Peyer's patch (tissue), 4 donors: ENCODE data around the gene SERPINA4.

ENCODE experiments used
- POLR2A ChIP-seq, 2 donors: fragments of 450-650 bp; IDR thresholded peaks; one replicate each; pipeline ENCODE4 v1.5.1; 2017; ENCODE audit warnings: antibody characterized with exemption in 2 of 2, mild to moderate bottlenecking in 2 of 2, moderate library complexity in 2 of 2
- TF ChIP-seq, protein P1 (sequence below), 6 experiments: fragments of 450-650 bp in 4 of 6; fragments of 200-600 bp in 2 of 6; sonication (generic) in 1 of 6; IDR thresholded peaks; one replicate each; pipeline ENCODE4 v1.5.1; 2017 to 2019; ENCODE audit warnings: antibody characterized with exemption in 6 of 6, mild to moderate bottlenecking in 3 of 6, moderate library complexity in 1 of 6

DNA sequence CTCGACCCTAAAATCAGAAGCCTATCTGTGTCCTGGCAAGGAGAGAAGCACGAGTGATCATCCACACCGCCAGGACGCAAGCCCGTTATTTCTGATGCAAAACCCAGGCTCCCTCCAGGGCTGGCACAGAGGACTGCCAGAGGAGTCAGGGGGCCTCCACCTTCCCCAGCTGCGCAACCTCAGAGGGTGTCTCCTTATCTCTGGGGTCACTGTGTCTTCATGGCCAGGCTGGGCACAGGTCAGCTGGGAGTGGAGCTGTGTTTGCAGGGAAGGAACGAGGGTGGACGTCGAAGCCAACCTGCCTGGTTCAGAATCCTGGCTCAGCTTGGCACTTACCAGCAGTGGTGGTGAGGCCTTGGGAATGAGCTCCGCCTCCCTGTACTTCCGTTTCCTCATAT lies 38.9 kb downstream of the SERPINA4 start:
- TF ChIP-seq, protein P1, sequence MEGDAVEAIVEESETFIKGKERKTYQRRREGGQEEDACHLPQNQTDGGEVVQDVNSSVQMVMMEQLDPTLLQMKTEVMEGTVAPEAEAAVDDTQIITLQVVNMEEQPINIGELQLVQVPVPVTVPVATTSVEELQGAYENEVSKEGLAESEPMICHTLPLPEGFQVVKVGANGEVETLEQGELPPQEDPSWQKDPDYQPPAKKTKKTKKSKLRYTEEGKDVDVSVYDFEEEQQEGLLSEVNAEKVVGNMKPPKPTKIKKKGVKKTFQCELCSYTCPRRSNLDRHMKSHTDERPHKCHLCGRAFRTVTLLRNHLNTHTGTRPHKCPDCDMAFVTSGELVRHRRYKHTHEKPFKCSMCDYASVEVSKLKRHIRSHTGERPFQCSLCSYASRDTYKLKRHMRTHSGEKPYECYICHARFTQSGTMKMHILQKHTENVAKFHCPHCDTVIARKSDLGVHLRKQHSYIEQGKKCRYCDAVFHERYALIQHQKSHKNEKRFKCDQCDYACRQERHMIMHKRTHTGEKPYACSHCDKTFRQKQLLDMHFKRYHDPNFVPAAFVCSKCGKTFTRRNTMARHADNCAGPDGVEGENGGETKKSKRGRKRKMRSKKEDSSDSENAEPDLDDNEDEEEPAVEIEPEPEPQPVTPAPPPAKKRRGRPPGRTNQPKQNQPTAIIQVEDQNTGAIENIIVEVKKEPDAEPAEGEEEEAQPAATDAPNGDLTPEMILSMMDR (IDR thresholded peaks at IDR 0.05), result no peak
- no peak for TF ChIP-seq POLR2A (IDR thresholded peaks at IDR 0.05)
